Kidney (tissue), 22 donors: ENCODE results near the gene STEAP1. TPM values are rescaled to one million over a fixed set of nuclear protein-coding genes. Genes with fewer than 3 reads are reported as not detected.
"Not testable (repeated sequence)": the region's sequence is repeated elsewhere in the genome, so short reads cannot be mapped to it uniquely, and the experiment has no call there.

Experiments used
- DNase-seq, 5 donors: peaks; one replicate each; pipeline ENCODE4 v3.0.0-alpha.2; 2013 to 2020
- FAIRE-seq: peaks from 2 replicates; lab custom pipeline; 2012; peaks lifted over from hg19 to GRCh38; lab: Jason Lieb, UNC
- H3K27ac ChIP-seq, 2 donors: one replicate each; pipeline ENCODE4 v1.7.0; 2013; ENCODE audit warnings: low read depth in 2 of 2, low read length in 2 of 2, inconsistent platforms in 1 of 2
- H3K27me3 ChIP-seq: one replicate; pipeline ENCODE4 v1.7.1; 2013; ENCODE audit warnings: low read length, inconsistent platforms; ENCODE audit not compliant: control insufficient read depth, insufficient read depth
- H3K36me3 ChIP-seq, 3 donors: one replicate each; pipeline versions ENCODE4 v1.7.0 to v1.7.1; 2013; ENCODE audit warnings: low read length in 3 of 3, control low read depth in 1 of 3, inconsistent platforms in 1 of 3; ENCODE audit not compliant: insufficient read depth in 3 of 3, control insufficient read depth in 2 of 3
- H3K4me1 ChIP-seq, 3 donors: one replicate each; pipeline versions ENCODE4 v1.7.0 to v1.7.1; 2013; ENCODE audit warnings: low read length in 3 of 3, inconsistent platforms in 1 of 3, low read depth in 1 of 3; ENCODE audit not compliant: control insufficient read depth in 2 of 3, insufficient read depth in 2 of 3
- H3K4me3 ChIP-seq, 3 donors: one replicate each; pipeline versions ENCODE4 v1.7.0 to v1.8.1; 2013; ENCODE audit warnings: low read length in 3 of 3, control low read depth in 1 of 3, inconsistent platforms in 1 of 3
- H3K9ac ChIP-seq, 3 donors: one replicate each; pipeline versions ENCODE4 v1.7.0 to v1.7.1; 2013; ENCODE audit warnings: low read length in 3 of 3, control low read depth in 1 of 3, inconsistent platforms in 1 of 3
- H3K9me3 ChIP-seq, 3 donors: one replicate each; pipeline versions ENCODE4 v1.7.0 to v1.7.1; 2013; ENCODE audit warnings: low read length in 3 of 3, control low read depth in 1 of 3, inconsistent platforms in 1 of 3; ENCODE audit not compliant: control insufficient read depth in 2 of 3, insufficient read depth in 1 of 3
- CTCF ChIP-seq: IDR thresholded peaks from 3 replicates; pipeline ENCODE4 v1.5.1; 2012; ENCODE audit warnings: mild to moderate bottlenecking, moderate library complexity, borderline replicate concordance; ENCODE audit not compliant: insufficient read depth; ENCODE audit errors: extremely low read depth
- intact Hi-C: fragments of 100-400 bp; cut with DNase I; formaldehyde crosslinking; loops from one replicate; pipeline ENCODE4 v1.11.1; 2022
- long read RNA-seq, 10 donors: library from polyadenylated mRNA in 1 of 10; unstranded in 1 of 10; transcript quantifications; one replicate each; pipeline ENCODE4 v2.0.0 and lab custom pipeline, GENCODE V29; 2021 to 2026
- polyA plus RNA-seq: library from polyadenylated mRNA; stranded (reverse); fragments of 350-450 nt; fragmentation: Illumina TruSeq; extraction: RNeasy Lipid Tissue Mini Kit (QIAGEN cat#74804); gene quantifications from one replicate; pipeline ENCODE4 v1.2.3, GENCODE V29; 2014; ENCODE audit warnings: low read depth, low replicate concordance; ENCODE audit not compliant: insufficient read depth
- total RNA-seq: library from RNA; stranded (reverse); fragmentation: NEBNext Ultra II Directional; extraction: Animal tissue kit (Norgen Biotek cat#: 25700); gene quantifications from one replicate; pipeline ENCODE4 v1.2.1, GENCODE V29; 2021
- donor health status: control.
- donor health status: control.
- donor health status: control.
- donor health status: control.
- donor health status: control.
- donor health status: DM: yes; HTN: yes; CAD: no.
- donor health status: Normal renal cell carcinoma (clear cell type).

STEAP1 gene
- total RNA-seq (4.4 TPM), polyA plus RNA-seq (6.3 TPM)
- long read RNA-seq, donor 1, result 0 reads
- long read RNA-seq, donor 2, partial matches to known transcripts, result 0 of 4 reads
- long read RNA-seq, donor 2, other reads (novel, unspliced or antisense), result 0 of 4 reads
- long read RNA-seq, donor 3, transcript STEAP1-201 (5 exons, 1,313 nt), result major isoform, 9 of 11 reads
- long read RNA-seq, donor 3, partial matches to known transcripts, result 0 of 11 reads
- long read RNA-seq, donor 3, other reads (novel, unspliced or antisense), result 0 of 11 reads
- long read RNA-seq, donor 4, partial matches to known transcripts, result 0 of 2 reads
- long read RNA-seq, donor 4, other reads (novel, unspliced or antisense), result 0 of 2 reads
- long read RNA-seq, donor 5, result 0 reads
- long read RNA-seq, donor 6, transcript STEAP1-201 (5 exons, 1,313 nt), result major isoform, 9 of 9 reads
- long read RNA-seq, donor 6, partial matches to known transcripts, result 0 of 9 reads
- long read RNA-seq, donor 6, other reads (novel, unspliced or antisense), result 0 of 9 reads
- long read RNA-seq, donor 7, partial matches to known transcripts, result 1 of 6 reads
- long read RNA-seq, donor 7, other reads (novel, unspliced or antisense), result 0 of 6 reads
- long read RNA-seq, donor 8, partial matches to known transcripts, result 0 of 1 reads
- long read RNA-seq, donor 8, other reads (novel, unspliced or antisense), result 0 of 1 reads
- long read RNA-seq, donor 9, partial matches to known transcripts, result 0 of 2 reads
- long read RNA-seq, donor 9, other reads (novel, unspliced or antisense), result 0 of 2 reads
- long read RNA-seq, donor 10, transcript STEAP1-201 (5 exons, 1,313 nt), result major isoform, 5 of 5 reads
- long read RNA-seq, donor 10, partial matches to known transcripts, result 0 of 5 reads
- long read RNA-seq, donor 10, other reads (novel, unspliced or antisense), result 0 of 5 reads

DNA sequence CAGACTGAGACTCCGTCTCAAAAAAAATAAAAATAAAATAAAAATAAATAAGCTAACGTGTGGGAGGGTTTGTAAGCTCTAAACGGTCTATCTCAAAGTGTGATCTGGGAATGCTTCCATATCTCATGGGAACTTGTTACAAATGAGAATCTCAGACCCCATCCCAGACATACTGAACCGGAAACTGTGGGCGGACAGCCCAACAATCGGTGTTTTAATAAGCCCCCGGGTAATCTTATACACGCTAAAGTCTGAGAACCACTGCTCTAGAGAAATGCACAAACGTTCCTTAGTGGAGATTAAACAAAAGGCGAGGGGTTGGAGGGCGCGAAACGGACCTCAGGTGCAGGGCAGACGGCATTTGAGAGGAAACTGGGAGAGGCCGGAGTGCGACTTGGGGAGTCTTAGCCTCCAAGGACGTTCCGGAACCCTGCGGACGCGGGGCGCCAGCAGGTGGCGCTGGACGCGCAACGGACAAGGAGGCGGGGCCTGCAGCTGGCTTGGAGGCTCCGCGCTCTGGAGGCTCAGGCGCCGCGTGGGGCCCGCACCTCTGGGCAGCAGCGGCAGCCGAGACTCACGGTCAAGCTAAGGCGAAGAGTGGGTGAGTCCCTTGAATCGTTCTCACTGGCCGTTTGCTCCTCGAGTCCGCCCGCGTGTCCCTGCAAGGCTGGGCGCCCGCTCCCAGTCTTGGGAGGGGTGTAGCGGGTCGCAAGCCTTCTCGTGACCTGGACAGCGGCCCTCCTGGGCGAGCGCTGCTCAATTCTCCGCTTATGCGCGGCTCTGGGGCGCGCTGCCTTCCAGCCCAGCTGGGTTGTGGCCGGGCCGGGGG lies at the start of gene STEAP1:
STEAP1 (plus strand) TSS at position 527 of the 829 bp plus-strand sequence. CDS start 5,320 bp downstream, outside the sequence.
- Histone ChIP-seq H3K9ac (peak within 1 kb of the TSS in 2 of 3 donors; percentile 40 to 49), H3K4me3 (peak within 1 kb of the TSS; percentile 50 to 72 (median 66))
- H3K4me1 ChIP-seq, H3K9me3 ChIP-seq, FAIRE-seq, H3K27ac ChIP-seq, H3K36me3 ChIP-seq, intact Hi-C loops, H3K27me3 ChIP-seq: not testable (repeated sequence)
- TF ChIP-seq CTCF, result peak; percentile 82
- DNase-seq, result peak; percentile 91 to 95 (median 93)

DNA sequence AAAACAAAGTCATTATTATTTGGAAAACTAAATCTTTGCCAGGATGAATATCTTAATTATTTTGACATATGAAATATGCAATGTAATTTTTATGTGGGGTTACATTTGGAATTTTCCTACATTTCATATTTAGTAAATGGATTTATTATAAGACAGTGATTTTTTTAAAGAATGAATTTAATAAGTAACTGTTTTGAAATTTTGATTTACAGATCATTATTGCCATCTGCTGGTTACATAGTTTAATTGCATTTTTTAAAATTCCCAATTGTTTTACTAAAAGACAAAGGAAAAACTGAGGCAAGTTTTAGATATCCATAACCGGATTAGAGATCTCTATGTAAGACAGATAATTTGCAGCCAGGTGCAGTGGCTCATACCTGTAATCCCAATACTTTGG lies 39.3 kb upstream of the STEAP1 start:
- intact Hi-C loops, H3K4me3 ChIP-seq, H3K27ac ChIP-seq, H3K4me1 ChIP-seq, H3K9ac ChIP-seq, H3K36me3 ChIP-seq, H3K9me3 ChIP-seq, H3K27me3 ChIP-seq, DNase-seq: not testable (repeated sequence)
- peak; percentile 99 for FAIRE-seq

DNA sequence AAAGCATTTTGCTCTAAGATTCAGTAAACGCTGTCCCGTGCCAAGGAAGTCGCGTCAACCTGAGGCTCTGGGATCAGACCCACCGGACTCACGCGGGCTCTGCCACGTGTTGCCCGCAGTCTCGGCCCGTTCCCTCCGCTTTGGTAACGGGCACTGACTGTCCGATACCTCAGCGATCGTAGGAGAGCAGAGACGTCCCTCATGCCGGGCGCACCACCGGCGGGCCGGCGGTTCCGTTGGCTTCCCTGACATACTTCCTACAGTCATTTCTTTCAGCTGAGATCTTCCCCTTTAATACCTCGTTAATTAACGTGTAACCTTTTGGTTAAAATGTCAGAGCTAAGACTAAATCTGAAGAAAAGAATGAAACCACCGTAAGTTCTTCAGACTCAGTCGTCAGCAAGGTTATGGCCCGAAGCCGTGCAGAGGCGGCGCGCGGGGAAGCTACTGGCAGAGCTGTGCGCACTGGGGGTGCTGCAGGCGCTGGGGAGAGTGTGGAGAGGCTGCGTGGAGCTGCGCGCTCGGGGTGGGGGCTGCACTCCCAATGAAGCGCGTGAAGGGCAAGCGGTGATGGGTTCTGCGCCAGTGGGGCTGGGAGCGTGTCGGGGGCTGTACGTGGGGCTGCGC lies 35.6 kb upstream of the STEAP1 start:
- peak overlapping the region; percentile 28 to 68 (median 39) for H3K4me3 ChIP-seq
- intact Hi-C loops, H3K4me1 ChIP-seq, H3K27me3 ChIP-seq, H3K27ac ChIP-seq, H3K9ac ChIP-seq, H3K36me3 ChIP-seq, FAIRE-seq, H3K9me3 ChIP-seq: not testable (repeated sequence)
- peak; percentile 25 to 52 (median 46) for DNase-seq
